Measurements from ENCODE around the gene TPBGL.

TPBGL gene

GRCh38 chr11:75200051-75200450 is 40.5 kb upstream of the TPBGL start:
- Histone ChIP-seq H3K4me3 (no peak overlapping the region), H3K27ac (no peak overlapping the region), H3K4me1 (peaks cover 0 to 6% (median 2%) of the 10 kb centered on the region in 4 donors), H3K27me3 (peaks cover 0 to 3% of the 10 kb centered on the region in 2 donors), H3K36me3 (no peaks in the 10 kb centered on the region), H3K9me3 (no peaks in the 10 kb centered on the region)
- peak in 1 of 2 donors; percentile 62 for DNase-seq
- TF ChIP-seq CTCF (IDR thresholded peaks at IDR 0.05) = no peak
- intact Hi-C loops (cut with DNase I; ENCODE audit: low total_unique reads) = no loop called here

- H3K27me3 ChIP-seq = peaks cover 0 to 3% of the 10 kb centered on the region in 2 donors
- no peak overlapping the region for H3K27ac ChIP-seq
- no peaks in the 10 kb centered on the region for H3K9me3 ChIP-seq
- H3K4me3 ChIP-seq = no peak overlapping the region
- peak in 1 of 2 donors; percentile 34 for DNase-seq
- intact Hi-C loops (cut with DNase I; ENCODE audit: low total_unique reads) = no loop called here
- TF ChIP-seq CTCF (IDR thresholded peaks at IDR 0.05) = no peak
- peaks cover 0 to 5% (median 1%) of the 10 kb centered on the region in 4 donors for H3K4me1 ChIP-seq
- no peaks in the 10 kb centered on the region for H3K36me3 ChIP-seq
Observed at GRCh38 chr11:75200531-75200930, 40.0 kb upstream of the TPBGL start.

GRCh38 chr11:75201771-75202170 is 38.8 kb upstream of the TPBGL start:
- TF ChIP-seq CTCF (IDR thresholded peaks at IDR 0.05) = no peak
- H3K4me3 ChIP-seq = no peak overlapping the region
- H3K9me3 ChIP-seq = no peaks in the 10 kb centered on the region
- intact Hi-C loops (cut with DNase I; ENCODE audit: low total_unique reads) = no loop called here
- H3K27ac ChIP-seq = no peak overlapping the region
- no peaks in the 10 kb centered on the region for H3K36me3 ChIP-seq
- H3K4me1 ChIP-seq = peaks cover 0 to 5% (median 0%) of the 10 kb centered on the region in 4 donors
- DNase-seq = no peak
- peaks cover 0 to 3% of the 10 kb centered on the region in 2 donors for H3K27me3 ChIP-seq

- no peak overlapping the region for H3K4me3 ChIP-seq
- H3K27me3 ChIP-seq = peaks cover 0 to 3% of the 10 kb centered on the region in 2 donors
- intact Hi-C loops (cut with DNase I; ENCODE audit: low total_unique reads) = no loop called here
- DNase-seq = peak in 1 of 2 donors; percentile 28
- no peak for TF ChIP-seq CTCF (IDR thresholded peaks at IDR 0.05)
- H3K4me1 ChIP-seq = peaks cover 0 to 5% (median 0%) of the 10 kb centered on the region in 4 donors
- no peak overlapping the region for H3K27ac ChIP-seq
- no peaks in the 10 kb centered on the region for H3K9me3 ChIP-seq
- no peaks in the 10 kb centered on the region for H3K36me3 ChIP-seq
Observed at GRCh38 chr11:75202195-75202594, 38.4 kb upstream of the TPBGL start.

- peaks cover 0 to 5% (median 0%) of the 10 kb centered on the region in 4 donors for H3K4me1 ChIP-seq
- peak in 1 of 2 donors; percentile 59 for DNase-seq
- no peak overlapping the region for H3K4me3 ChIP-seq
- TF ChIP-seq CTCF (IDR thresholded peaks at IDR 0.05) = no peak
- no peaks in the 10 kb centered on the region for H3K36me3 ChIP-seq
- intact Hi-C loops (cut with DNase I; ENCODE audit: low total_unique reads) = no loop called here
- no peak overlapping the region for H3K27ac ChIP-seq
- H3K27me3 ChIP-seq = peaks cover 0 to 8% of the 10 kb centered on the region in 2 donors
- H3K9me3 ChIP-seq = no peaks in the 10 kb centered on the region
Observed at GRCh38 chr11:75203138-75203537, 37.4 kb upstream of the TPBGL start.

- H3K4me3 ChIP-seq = no peak overlapping the region
- H3K36me3 ChIP-seq = no peaks in the 10 kb centered on the region
- peaks cover 0 to 5% (median 0%) of the 10 kb centered on the region in 4 donors for H3K4me1 ChIP-seq
- no peak for TF ChIP-seq CTCF (IDR thresholded peaks at IDR 0.05)
- DNase-seq = peak in 1 of 2 donors; percentile 40
- peaks cover 0 to 9% of the 10 kb centered on the region in 2 donors for H3K27me3 ChIP-seq
- H3K9me3 ChIP-seq = no peaks in the 10 kb centered on the region
- intact Hi-C loops (cut with DNase I; ENCODE audit: low total_unique reads) = no loop called here
- H3K27ac ChIP-seq = no peak overlapping the region
Observed at GRCh38 chr11:75203641-75204011, 36.9 kb upstream of the TPBGL start.
